Keratinocyte (primary cell): ENCODE results near the gene LCK. TPM values are rescaled to one million over a fixed set of nuclear protein-coding genes. Genes with fewer than 3 reads are reported as not detected.

Experiments
- DNase-seq: peaks from one replicate; pipeline ENCODE4 v3.0.0-alpha.2; 2011; ENCODE audit warnings: low read depth, missing footprints, low spot score
- FAIRE-seq: peaks from 2 replicates; lab custom pipeline; 2011; peaks lifted over from hg19 to GRCh38; lab: Jason Lieb, UNC
- H2AFZ ChIP-seq: 2 replicates; pipeline ENCODE4 v1.6.0; 2012; ENCODE audit warnings: low read length, control low read depth, inconsistent platforms; ENCODE audit not compliant: control insufficient read depth
- H3K27ac ChIP-seq: 2 replicates; pipeline ENCODE4 v1.5.1; 2011; ENCODE audit warnings: low read length; ENCODE audit not compliant: control insufficient read depth, insufficient read depth
- H3K27me3 ChIP-seq: 3 replicates; pipeline ENCODE4 v1.6.0; 2011; ENCODE audit warnings: low read length; ENCODE audit not compliant: control insufficient read depth, insufficient read depth; ENCODE audit errors: extremely low read depth
- H3K36me3 ChIP-seq, 2 experiments: 2 replicates in 1 of 2; 3 replicates in 1 of 2; pipeline ENCODE4 v1.5.1; 2011; ENCODE audit warnings: low read length in 2 of 2, mild to moderate bottlenecking in 1 of 2; ENCODE audit not compliant: control insufficient read depth in 2 of 2, insufficient read depth in 2 of 2; ENCODE audit errors: extremely low read depth in 1 of 2
- H3K4me1 ChIP-seq: 3 replicates; pipeline ENCODE4 v1.5.1; 2011; ENCODE audit warnings: low read length; ENCODE audit not compliant: control insufficient read depth, insufficient read depth; ENCODE audit errors: extremely low read depth
- H3K4me2 ChIP-seq: 3 replicates; pipeline ENCODE4 v1.6.0; 2011; ENCODE audit warnings: low read depth, low read length; ENCODE audit not compliant: control insufficient read depth, insufficient read depth; ENCODE audit errors: extremely low read depth
- H3K4me3 ChIP-seq, 3 experiments: fragments of 200-600 bp in 1 of 3; sonication (generic) in 1 of 3; 2 replicates in 2 of 3; 3 replicates in 1 of 3; pipeline ENCODE4 v1.5.1; 2011 to 2016; ENCODE audit warnings: low read length in 3 of 3, mild to moderate bottlenecking in 3 of 3, control low read depth in 2 of 3, inconsistent platforms in 1 of 3, low read depth in 1 of 3, mixed read lengths in 1 of 3, mixed run types in 1 of 3, moderate library complexity in 1 of 3; ENCODE audit not compliant: control insufficient read depth in 2 of 3, insufficient read depth in 2 of 3; ENCODE audit errors: extremely low read depth in 1 of 3
- H3K79me2 ChIP-seq: 2 replicates; pipeline ENCODE4 v1.6.0; 2012; ENCODE audit warnings: low read length; ENCODE audit not compliant: control insufficient read depth, insufficient read depth
- H3K9ac ChIP-seq: 3 replicates; pipeline ENCODE4 v1.6.0; 2011; ENCODE audit warnings: low read length; ENCODE audit not compliant: control insufficient read depth, insufficient read depth; ENCODE audit errors: extremely low read depth
- H3K9me1 ChIP-seq: 3 replicates; pipeline ENCODE4 v1.6.0; 2011; ENCODE audit warnings: low read length; ENCODE audit not compliant: control insufficient read depth, insufficient read depth; ENCODE audit errors: extremely low read depth
- H3K9me3 ChIP-seq: 2 replicates; pipeline ENCODE4 v1.5.1; 2012; ENCODE audit warnings: low read depth, low read length; ENCODE audit not compliant: control insufficient read depth
- H4K20me1 ChIP-seq: 3 replicates; pipeline ENCODE4 v1.6.0; 2011; ENCODE audit warnings: low read length; ENCODE audit not compliant: control insufficient read depth, insufficient read depth; ENCODE audit errors: extremely low read depth
- EZH2 ChIP-seq: IDR thresholded peaks from one replicate; pipeline ENCODE4 v1.6.1; 2012; ENCODE audit warnings: inconsistent platforms, mild to moderate bottlenecking, low read length, moderate library complexity
- dilution Hi-C: fragments of 300-500 bp; cut with MboI; formaldehyde crosslinking; loops from one replicate; pipeline ENCODE4 v1.7.0; 2020; ENCODE audit warnings: low sequenced_read_pairs; ENCODE audit not compliant: extremely low pct_ligation_motif_present
- polyA plus RNA-seq, 5 experiments: library from polyadenylated mRNA; depleted of rRNA in 3 of 5; stranded (reverse) in 3 of 5; stranded (forward) in 1 of 5; unstranded in 1 of 5; fragments of >200 nt; gene quantifications; 1 replicate in 1 of 5; 2 replicates in 3 of 5; 3 replicates in 1 of 5; pipeline versions ENCODE4 v1.2.1 to v1.2.3, GENCODE V29; 2011 to 2012; ENCODE audit warnings: missing spikeins in 2 of 5, low read depth in 1 of 5, low replicate concordance in 1 of 5
- TF ChIP-seq, protein P1 (sequence below), 3 experiments: IDR thresholded peaks in 1 of 3; conservative IDR thresholded peaks in 1 of 3; optimal IDR thresholded peaks in 1 of 3; 2 replicates in 2 of 3; 3 replicates in 1 of 3; pipeline versions ENCODE3 to v1.5.1; 2011; ENCODE audit warnings: low read length in 3 of 3, mild to moderate bottlenecking in 3 of 3, moderate library complexity in 2 of 3, control low read depth in 1 of 3, inconsistent platforms in 1 of 3; ENCODE audit not compliant: insufficient read depth in 2 of 3; ENCODE audit errors: extremely low read depth in 1 of 3

The LCK gene
- polyA plus RNA-seq, 1 donor (not counting 4 experiments of a cell fraction or from before 2014, with no cell fraction given): 0.16 TPM

DNA sequence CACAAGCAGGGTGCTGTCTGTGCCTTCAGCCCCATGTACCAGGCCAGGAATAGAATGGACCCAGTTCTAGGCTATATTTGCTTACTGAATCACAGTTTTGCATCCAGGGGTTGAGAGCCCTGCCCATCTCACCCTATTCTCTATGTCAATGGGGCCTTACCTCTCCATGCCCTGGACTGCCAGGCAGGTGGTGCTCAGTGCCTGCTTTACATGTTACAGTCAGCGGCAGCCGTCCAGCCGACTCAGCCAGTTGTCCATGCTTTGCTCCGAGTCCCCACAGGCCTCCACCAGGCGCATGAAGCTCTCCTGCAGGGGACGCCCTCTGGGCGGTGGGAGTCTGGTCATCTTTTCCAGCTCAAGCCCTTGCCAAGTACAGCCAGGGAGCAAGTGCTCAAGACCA, 16.3 kb upstream of the LCK start:
- FAIRE-seq: no peak
- dilution Hi-C loops: no loop called here
- Histone ChIP-seq H3K9me1 (peaks cover 2% of the 10 kb centered on the region), H3K4me2 (no peak overlapping the region), H3K27ac (no peak overlapping the region), H3K9me3 (no peaks in the 10 kb centered on the region), H4K20me1 (no peaks in the 10 kb centered on the region), H3K4me3 (no peak overlapping the region), H3K9ac (no peak overlapping the region), H3K27me3 (no peaks in the 10 kb centered on the region), H3K36me3 (peaks cover 9 to 14% of the 10 kb centered on the region in 2 experiments), H3K79me2 (no peaks in the 10 kb centered on the region), H3K4me1 (peaks cover 21% of the 10 kb centered on the region), H2AFZ (no peak overlapping the region)
- DNase-seq: no peak
- TF ChIP-seq, protein P1, sequence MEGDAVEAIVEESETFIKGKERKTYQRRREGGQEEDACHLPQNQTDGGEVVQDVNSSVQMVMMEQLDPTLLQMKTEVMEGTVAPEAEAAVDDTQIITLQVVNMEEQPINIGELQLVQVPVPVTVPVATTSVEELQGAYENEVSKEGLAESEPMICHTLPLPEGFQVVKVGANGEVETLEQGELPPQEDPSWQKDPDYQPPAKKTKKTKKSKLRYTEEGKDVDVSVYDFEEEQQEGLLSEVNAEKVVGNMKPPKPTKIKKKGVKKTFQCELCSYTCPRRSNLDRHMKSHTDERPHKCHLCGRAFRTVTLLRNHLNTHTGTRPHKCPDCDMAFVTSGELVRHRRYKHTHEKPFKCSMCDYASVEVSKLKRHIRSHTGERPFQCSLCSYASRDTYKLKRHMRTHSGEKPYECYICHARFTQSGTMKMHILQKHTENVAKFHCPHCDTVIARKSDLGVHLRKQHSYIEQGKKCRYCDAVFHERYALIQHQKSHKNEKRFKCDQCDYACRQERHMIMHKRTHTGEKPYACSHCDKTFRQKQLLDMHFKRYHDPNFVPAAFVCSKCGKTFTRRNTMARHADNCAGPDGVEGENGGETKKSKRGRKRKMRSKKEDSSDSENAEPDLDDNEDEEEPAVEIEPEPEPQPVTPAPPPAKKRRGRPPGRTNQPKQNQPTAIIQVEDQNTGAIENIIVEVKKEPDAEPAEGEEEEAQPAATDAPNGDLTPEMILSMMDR (optimal IDR thresholded peaks at IDR 0.05 in 1 of 3, IDR thresholded peaks at IDR 0.05 in 1 of 3, conservative IDR thresholded peaks at IDR 0.05 in 1 of 3; ENCODE audit: extremely low read depth in 1 of 3, insufficient read depth in 2 of 3, low read length in 3 of 3): no peak
- no peak for TF ChIP-seq EZH2

DNA sequence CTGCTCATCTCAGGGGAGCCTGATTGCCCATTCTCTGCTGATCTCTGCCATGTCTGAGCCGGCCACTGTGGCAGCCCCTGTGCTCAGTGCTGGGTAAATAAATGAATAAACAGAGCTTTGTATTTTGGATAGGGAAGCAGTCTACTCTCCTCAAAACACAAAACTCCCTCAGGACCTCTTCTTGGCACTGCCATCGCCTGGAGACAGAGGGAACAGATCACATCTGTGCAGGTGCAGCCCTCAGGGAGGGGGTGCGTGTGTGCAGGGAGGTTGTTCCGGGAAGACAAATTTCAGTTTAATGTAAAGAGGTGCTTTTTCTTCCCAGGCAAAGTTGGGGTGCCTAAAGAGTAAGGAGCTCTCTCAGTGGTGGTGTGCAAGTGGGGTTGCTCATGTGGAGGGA, 11.7 kb upstream of the LCK start:
- H3K4me3 ChIP-seq: no peak overlapping the region
- dilution Hi-C loops: no loop called here

More for the DNA sequence above, 11.7 kb upstream of the LCK start:
- Histone ChIP-seq H3K27ac (no peak overlapping the region), H3K4me1 (peaks cover 26% of the 10 kb centered on the region), H3K36me3 (no peaks in the 10 kb centered on the region), H3K9me1 (peaks cover 2% of the 10 kb centered on the region), H3K79me2 (no peaks in the 10 kb centered on the region), H3K4me2 (no peak overlapping the region), H3K27me3 (no peaks in the 10 kb centered on the region), H4K20me1 (no peaks in the 10 kb centered on the region), H2AFZ (no peak overlapping the region), H3K9ac (no peak overlapping the region), H3K9me3 (no peaks in the 10 kb centered on the region)
- FAIRE-seq (no peak), DNase-seq (no peak)
- no peak for TF ChIP-seq EZH2
- TF ChIP-seq, protein P1 (optimal IDR thresholded peaks at IDR 0.05 in 1 of 3, IDR thresholded peaks at IDR 0.05 in 1 of 3, conservative IDR thresholded peaks at IDR 0.05 in 1 of 3; ENCODE audit: extremely low read depth in 1 of 3, insufficient read depth in 2 of 3, low read length in 3 of 3): peak in 1 of 3 experiments; percentile 9
